ENCODE data around the gene CCR3. TPM values are rescaled to one million over a fixed set of nuclear protein-coding genes. Genes with fewer than 3 reads are reported as not detected.
A peak's percentile ranks its signal among the peaks of the same experiment; 100 is the strongest.

CCR3 gene
- polyA plus RNA-seq, 1 donor (not counting 4 experiments of a cell fraction or from before 2014, with no cell fraction given) = 0.16 TPM

DNA sequence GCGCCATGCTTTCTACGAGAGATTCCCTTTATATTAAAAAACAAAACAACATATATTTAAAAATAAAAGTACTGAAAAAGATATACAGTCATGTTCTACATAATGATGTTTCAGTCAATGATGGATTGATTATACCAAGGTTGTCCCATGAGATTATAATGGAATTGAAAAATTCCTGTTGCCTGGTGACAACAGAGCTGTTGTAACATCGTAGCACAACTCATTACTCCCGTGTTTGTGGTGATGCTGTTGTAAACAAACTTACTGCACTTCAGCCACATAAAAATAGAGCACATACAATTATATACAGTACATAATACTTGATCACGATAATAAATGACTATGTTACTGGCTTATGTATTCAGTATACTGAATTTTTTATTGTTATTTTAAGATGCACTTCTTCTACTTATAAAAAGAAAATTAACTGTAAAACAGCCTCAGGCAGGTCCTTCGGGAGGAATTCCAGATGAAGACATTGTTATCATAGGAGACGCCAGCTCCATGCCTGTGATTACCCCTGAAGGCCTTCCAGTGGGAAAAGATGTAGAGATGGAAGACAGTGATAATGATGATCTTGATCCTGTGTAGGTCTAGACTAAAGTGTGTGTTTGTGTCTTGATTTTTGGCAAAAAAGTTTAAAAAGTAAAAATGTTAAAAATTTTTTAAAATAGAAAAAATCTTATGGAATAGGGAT, 45.9 kb upstream of the CCR3 start:
- H3K27ac ChIP-seq (ENCODE audit: control insufficient read depth, insufficient read depth, low read length) = no peak overlapping the region

DNA sequence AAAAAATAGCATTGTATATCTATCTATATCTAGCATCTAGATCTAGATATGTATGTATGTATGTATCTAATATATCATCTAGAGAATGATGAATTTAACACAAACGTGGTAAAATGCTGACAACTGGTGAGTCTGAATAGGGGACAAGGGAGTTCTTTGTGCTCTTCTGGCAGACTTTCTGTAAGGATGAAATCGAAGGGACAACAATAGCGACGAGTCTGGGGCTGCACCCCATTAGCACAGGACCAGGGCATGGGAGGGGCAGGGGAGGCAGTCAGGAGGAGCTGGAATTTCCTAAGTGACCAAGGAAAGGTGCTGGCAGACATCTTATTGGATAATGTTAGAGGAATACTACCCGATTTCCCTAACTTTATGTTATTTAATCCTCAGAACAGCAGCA, 42.0 kb upstream of the CCR3 start:
- no peak overlapping the region for H3K4me3 ChIP-seq (ENCODE audit: control insufficient read depth in 2 of 3, extremely low read depth in 1 of 3, insufficient read depth in 2 of 3, low read depth in 1 of 3, low read length in 3 of 3)

More for the DNA sequence above, 45.9 kb upstream of the CCR3 start:
- Histone ChIP-seq H3K27me3 (ENCODE audit: control insufficient read depth, extremely low read depth, insufficient read depth, low read length) (no peaks in the 10 kb centered on the region), H2AFZ (ENCODE audit: control insufficient read depth, low read length) (no peak overlapping the region), H3K9me3 (ENCODE audit: control insufficient read depth, low read depth, low read length) (no peaks in the 10 kb centered on the region), H4K20me1 (ENCODE audit: control insufficient read depth, extremely low read depth, insufficient read depth, low read length) (no peaks in the 10 kb centered on the region), H3K4me2 (ENCODE audit: control insufficient read depth, extremely low read depth, insufficient read depth, low read depth, low read length) (no peak overlapping the region), H3K9ac (ENCODE audit: control insufficient read depth, extremely low read depth, insufficient read depth, low read length) (no peak overlapping the region), H3K9me1 (ENCODE audit: control insufficient read depth, extremely low read depth, insufficient read depth, low read length) (no peaks in the 10 kb centered on the region), H3K36me3 (ENCODE audit: control insufficient read depth in 2 of 2, extremely low read depth in 1 of 2, insufficient read depth in 2 of 2, low read length in 2 of 2) (no peaks in the 10 kb centered on the region), H3K79me2 (ENCODE audit: control insufficient read depth, insufficient read depth, low read length) (no peaks in the 10 kb centered on the region), H3K4me1 (ENCODE audit: control insufficient read depth, extremely low read depth, insufficient read depth, low read length) (no peaks in the 10 kb centered on the region), H3K4me3 (ENCODE audit: control insufficient read depth in 2 of 3, extremely low read depth in 1 of 3, insufficient read depth in 2 of 3, low read depth in 1 of 3, low read length in 3 of 3) (no peak overlapping the region)
- dilution Hi-C loops (cut with MboI; ENCODE audit: extremely low pct_ligation_motif_present, low sequenced_read_pairs) = no loop called here
- peak; percentile 32 for FAIRE-seq
- no peak for TF ChIP-seq EZH2 (IDR thresholded peaks at IDR 0.05; ENCODE audit: low read length)
- TF ChIP-seq, protein P1, sequence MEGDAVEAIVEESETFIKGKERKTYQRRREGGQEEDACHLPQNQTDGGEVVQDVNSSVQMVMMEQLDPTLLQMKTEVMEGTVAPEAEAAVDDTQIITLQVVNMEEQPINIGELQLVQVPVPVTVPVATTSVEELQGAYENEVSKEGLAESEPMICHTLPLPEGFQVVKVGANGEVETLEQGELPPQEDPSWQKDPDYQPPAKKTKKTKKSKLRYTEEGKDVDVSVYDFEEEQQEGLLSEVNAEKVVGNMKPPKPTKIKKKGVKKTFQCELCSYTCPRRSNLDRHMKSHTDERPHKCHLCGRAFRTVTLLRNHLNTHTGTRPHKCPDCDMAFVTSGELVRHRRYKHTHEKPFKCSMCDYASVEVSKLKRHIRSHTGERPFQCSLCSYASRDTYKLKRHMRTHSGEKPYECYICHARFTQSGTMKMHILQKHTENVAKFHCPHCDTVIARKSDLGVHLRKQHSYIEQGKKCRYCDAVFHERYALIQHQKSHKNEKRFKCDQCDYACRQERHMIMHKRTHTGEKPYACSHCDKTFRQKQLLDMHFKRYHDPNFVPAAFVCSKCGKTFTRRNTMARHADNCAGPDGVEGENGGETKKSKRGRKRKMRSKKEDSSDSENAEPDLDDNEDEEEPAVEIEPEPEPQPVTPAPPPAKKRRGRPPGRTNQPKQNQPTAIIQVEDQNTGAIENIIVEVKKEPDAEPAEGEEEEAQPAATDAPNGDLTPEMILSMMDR (optimal IDR thresholded peaks at IDR 0.05 in 1 of 3, IDR thresholded peaks at IDR 0.05 in 1 of 3, conservative IDR thresholded peaks at IDR 0.05 in 1 of 3; ENCODE audit: extremely low read depth in 1 of 3, insufficient read depth in 2 of 3, low read length in 3 of 3) = no peak
- DNase-seq (ENCODE audit: low read depth, low spot score) = no peak

More for the DNA sequence above, 42.0 kb upstream of the CCR3 start:
- Histone ChIP-seq H2AFZ (ENCODE audit: control insufficient read depth, low read length) (no peak overlapping the region), H3K9me1 (ENCODE audit: control insufficient read depth, extremely low read depth, insufficient read depth, low read length) (no peaks in the 10 kb centered on the region), H3K9ac (ENCODE audit: control insufficient read depth, extremely low read depth, insufficient read depth, low read length) (no peak overlapping the region), H3K27me3 (ENCODE audit: control insufficient read depth, extremely low read depth, insufficient read depth, low read length) (no peaks in the 10 kb centered on the region), H3K79me2 (ENCODE audit: control insufficient read depth, insufficient read depth, low read length) (no peaks in the 10 kb centered on the region), H3K4me2 (ENCODE audit: control insufficient read depth, extremely low read depth, insufficient read depth, low read depth, low read length) (no peak overlapping the region), H3K27ac (ENCODE audit: control insufficient read depth, insufficient read depth, low read length) (no peak overlapping the region), H4K20me1 (ENCODE audit: control insufficient read depth, extremely low read depth, insufficient read depth, low read length) (no peaks in the 10 kb centered on the region), H3K36me3 (ENCODE audit: control insufficient read depth in 2 of 2, extremely low read depth in 1 of 2, insufficient read depth in 2 of 2, low read length in 2 of 2) (no peaks in the 10 kb centered on the region), H3K4me1 (ENCODE audit: control insufficient read depth, extremely low read depth, insufficient read depth, low read length) (no peaks in the 10 kb centered on the region), H3K9me3 (ENCODE audit: control insufficient read depth, low read depth, low read length) (no peaks in the 10 kb centered on the region)
- TF ChIP-seq EZH2 (IDR thresholded peaks at IDR 0.05; ENCODE audit: low read length) = no peak
- TF ChIP-seq, protein P1 (optimal IDR thresholded peaks at IDR 0.05 in 1 of 3, IDR thresholded peaks at IDR 0.05 in 1 of 3, conservative IDR thresholded peaks at IDR 0.05 in 1 of 3; ENCODE audit: extremely low read depth in 1 of 3, insufficient read depth in 2 of 3, low read length in 3 of 3) = no peak
- no peak for FAIRE-seq
- no peak for DNase-seq (ENCODE audit: low read depth, low spot score)
- dilution Hi-C loops (cut with MboI; ENCODE audit: extremely low pct_ligation_motif_present, low sequenced_read_pairs) = no loop called here
